ENCODE results near the gene ITGAL. TPM values are rescaled to one million over a fixed set of nuclear protein-coding genes. Genes with fewer than 3 reads are reported as not detected.

Gene ITGAL
- total and polyA plus RNA-seq, 2 of the 13 experiments (the other 11 are each of a cell fraction or from before 2014, with no cell fraction given), result 0.86 to 1.2 TPM

GRCh38 chr16:30458561-30459394, 13.8 kb upstream of the ITGAL start (continued):
- TF ChIP-seq ARID5B (CRISPR knock-in tag; IDR thresholded peaks at IDR 0.05), result peak; percentile 57
- TF ChIP-seq TAF15 (IDR thresholded peaks at IDR 0.05; ENCODE audit: low read depth, low read length, poor library complexity, severe bottlenecking), result no peak
- TF ChIP-seq ZNF510 (CRISPR knock-in tag; IDR thresholded peaks at IDR 0.05; ENCODE audit: low read depth), result peak; percentile 50; the same call in 1 of the 2 replicates
- TF ChIP-seq ZNF12 (CRISPR knock-in tag; IDR thresholded peaks at IDR 0.05), result no peak
- TF ChIP-seq TRIM24 (CRISPR knock-in tag; IDR thresholded peaks at IDR 0.05), result no peak
- peak; percentile 19; the same call in 1 of the 2 replicates for TF ChIP-seq ZNF644 (CRISPR knock-in tag; IDR thresholded peaks at IDR 0.05; ENCODE audit: low read depth)
- no peak for TF ChIP-seq KDM5A (IDR thresholded peaks at IDR 0.05; ENCODE audit: borderline replicate concordance, low read length)
- TF ChIP-seq ATAD3A (CRISPR knock-in tag; IDR thresholded peaks at IDR 0.05), result no peak
- TF ChIP-seq ZMYM2 (CRISPR knock-in tag; IDR thresholded peaks at IDR 0.05), result peak; percentile 92
- peak; percentile 65 for TF ChIP-seq ERF (CRISPR knock-in tag; IDR thresholded peaks at IDR 0.05)
- TF ChIP-seq ZBTB38 (CRISPR knock-in tag; IDR thresholded peaks at IDR 0.05), result peak; percentile 97
- TF ChIP-seq GFI1 (CRISPR knock-in tag; IDR thresholded peaks at IDR 0.05; ENCODE audit: borderline replicate concordance), result no peak
- peak; percentile 80; the same call in 1 of the 2 replicates for TF ChIP-seq ZNF547 (CRISPR knock-in tag; IDR thresholded peaks at IDR 0.05)
- TF ChIP-seq YEATS4 (CRISPR knock-in tag; IDR thresholded peaks at IDR 0.05; ENCODE audit: borderline replicate concordance), result no peak; the same call in 1 of the 2 replicates
- no peak for TF ChIP-seq SOX13 (IDR thresholded peaks at IDR 0.05)
- peak in 1 of 2 experiments; percentile 45; a peak in 2 of 4 replicates for TF ChIP-seq SOX13 (CRISPR knock-in tag; conservative IDR thresholded peaks at IDR 0.05 in 1 of 2, IDR thresholded peaks at IDR 0.05 in 1 of 2)
- no peak for TF ChIP-seq ZFP41 (CRISPR knock-in tag; IDR thresholded peaks at IDR 0.05; ENCODE audit: borderline replicate concordance)
- TF ChIP-seq ZNF205 (CRISPR knock-in tag; IDR thresholded peaks at IDR 0.05), result peak; percentile 27; the same call in 1 of the 2 replicates
- TF ChIP-seq ZNF766 (CRISPR knock-in tag; IDR thresholded peaks at IDR 0.05; ENCODE audit: borderline replicate concordance), result peak; percentile 83; the same call in 1 of the 2 replicates
- peak; percentile 96 for TF ChIP-seq SALL1 (CRISPR knock-in tag; IDR thresholded peaks at IDR 0.05)
- TF ChIP-seq ZNF552 (CRISPR knock-in tag; IDR thresholded peaks at IDR 0.05; ENCODE audit: borderline replicate concordance), result no peak
- no peak for TF ChIP-seq NR1H2 (CRISPR knock-in tag; IDR thresholded peaks at IDR 0.05; ENCODE audit: borderline replicate concordance, low read depth)
- no peak for TF ChIP-seq ZNF329 (CRISPR knock-in tag; IDR thresholded peaks at IDR 0.05; ENCODE audit: low read depth)
- TF ChIP-seq HDAC1 (CRISPR knock-in tag; IDR thresholded peaks at IDR 0.05), result peak; percentile 55
- no peak for TF ChIP-seq ZNF484 (CRISPR knock-in tag; IDR thresholded peaks at IDR 0.05; ENCODE audit: borderline replicate concordance, low read depth)
- no peak for TF ChIP-seq ZNF562 (CRISPR knock-in tag; IDR thresholded peaks at IDR 0.05; ENCODE audit: borderline replicate concordance)
- TF ChIP-seq NFIB (CRISPR knock-in tag; IDR thresholded peaks at IDR 0.05; ENCODE audit: borderline replicate concordance), result no peak
- TF ChIP-seq ZC3H13 (CRISPR knock-in tag; IDR thresholded peaks at IDR 0.05), result no peak
- no peak for TF ChIP-seq KAT8 (CRISPR knock-in tag; IDR thresholded peaks at IDR 0.05)
